ENCODE results near the gene SAP30BP. TPM values are rescaled to one million over a fixed set of nuclear protein-coding genes. Genes with fewer than 3 reads are reported as not detected.

The SAP30BP gene
- total RNA-seq, 2 experiments from 2014 or later = 112 to 113 TPM

- H3K27me3 Mint-ChIP-seq = peaks cover 13% of the 10 kb centered on the region
- peaks cover 4% of the 10 kb centered on the region for H3K4me1 Mint-ChIP-seq
- no peaks in the 10 kb centered on the region for H3K36me3 Mint-ChIP-seq
- H3K9me3 Mint-ChIP-seq = no peaks in the 10 kb centered on the region
- H3K27ac Mint-ChIP-seq = no peak overlapping the region
- POLR2A ChIA-PET = no interaction called here
- ATAC-seq (ENCODE audit: low read depth) (no peak), DNase-seq (no peak)
- H3K4me3 Mint-ChIP-seq = no peak overlapping the region
These were observed 57.2 kb downstream of the SAP30BP start for GRCh38 chr17:75724016-75725003.

GRCh38 chr17:75725504-75725903 lies 58.4 kb downstream of the SAP30BP start:
- Mint-ChIP-seq H3K36me3 (no peaks in the 10 kb centered on the region), H3K27me3 (peaks cover 1% of the 10 kb centered on the region), H3K9me3 (no peaks in the 10 kb centered on the region), H3K4me1 (peaks cover 2% of the 10 kb centered on the region), H3K27ac (no peak overlapping the region), H3K4me3 (no peak overlapping the region)
- DNase-seq = no peak
- ATAC-seq (ENCODE audit: low read depth) = no peak
- POLR2A ChIA-PET = no interaction called here

GRCh38 chr17:75727391-75727790 lies 60.3 kb downstream of the SAP30BP start:
- Mint-ChIP-seq H3K4me1 (no peaks in the 10 kb centered on the region), H3K27me3 (no peaks in the 10 kb centered on the region), H3K27ac (no peak overlapping the region), H3K4me3 (no peak overlapping the region), H3K9me3 (no peaks in the 10 kb centered on the region), H3K36me3 (no peaks in the 10 kb centered on the region)
- POLR2A ChIA-PET = no interaction called here
- ATAC-seq (ENCODE audit: low read depth) (no peak), DNase-seq (no peak)

GRCh38 chr17:75729351-75729750 lies 62.2 kb downstream of the SAP30BP start:
- POLR2A ChIA-PET = interaction anchor here (0.8 kb wide), 1 partner anchor 9 kb away, joined by 4 read pairs; no protein-coding TSS in a partner anchor
- H3K27me3 Mint-ChIP-seq = no peaks in the 10 kb centered on the region
- H3K36me3 Mint-ChIP-seq = no peaks in the 10 kb centered on the region
- H3K4me3 Mint-ChIP-seq = no peak overlapping the region
- no peaks in the 10 kb centered on the region for H3K4me1 Mint-ChIP-seq
- DNase-seq (no peak), ATAC-seq (ENCODE audit: low read depth) (no peak)
- no peaks in the 10 kb centered on the region for H3K9me3 Mint-ChIP-seq
- no peak overlapping the region for H3K27ac Mint-ChIP-seq

GRCh38 chr17:75730065-75730464 lies 62.9 kb downstream of the SAP30BP start:
- ATAC-seq (ENCODE audit: low read depth) = no peak
- H3K4me3 Mint-ChIP-seq = no peak overlapping the region
- no peaks in the 10 kb centered on the region for H3K9me3 Mint-ChIP-seq
- H3K27ac Mint-ChIP-seq = no peak overlapping the region
- DNase-seq = no peak
- H3K36me3 Mint-ChIP-seq = no peaks in the 10 kb centered on the region
- POLR2A ChIA-PET = interaction anchor here (0.8 kb wide), 1 partner anchor 8 kb away, joined by 4 read pairs; no protein-coding TSS in a partner anchor
- H3K4me1 Mint-ChIP-seq = peaks cover 5% of the 10 kb centered on the region
- H3K27me3 Mint-ChIP-seq = no peaks in the 10 kb centered on the region

- no peaks in the 10 kb centered on the region for H3K27me3 Mint-ChIP-seq
- H3K36me3 Mint-ChIP-seq = no peaks in the 10 kb centered on the region
- no peak overlapping the region for H3K27ac Mint-ChIP-seq
- H3K4me1 Mint-ChIP-seq = peaks cover 5% of the 10 kb centered on the region
- no peaks in the 10 kb centered on the region for H3K9me3 Mint-ChIP-seq
- POLR2A ChIA-PET = no interaction called here
- no peak for DNase-seq
- no peak overlapping the region for H3K4me3 Mint-ChIP-seq
- no peak for ATAC-seq (ENCODE audit: low read depth)
These were observed 64.1 kb downstream of the SAP30BP start for GRCh38 chr17:75731086-75731715.

GRCh38 chr17:75731716-75732498 lies 64.8 kb downstream of the SAP30BP start:
- H3K4me1 Mint-ChIP-seq = peaks cover 5% of the 10 kb centered on the region
- no peak overlapping the region for H3K27ac Mint-ChIP-seq
- ATAC-seq (ENCODE audit: low read depth) (no peak), DNase-seq (no peak)
- no peaks in the 10 kb centered on the region for H3K27me3 Mint-ChIP-seq
- H3K4me3 Mint-ChIP-seq = no peak overlapping the region
- no peaks in the 10 kb centered on the region for H3K36me3 Mint-ChIP-seq
- POLR2A ChIA-PET = no interaction called here
- H3K9me3 Mint-ChIP-seq = no peaks in the 10 kb centered on the region

- H3K4me3 Mint-ChIP-seq = no peak overlapping the region
- no peaks in the 10 kb centered on the region for H3K27me3 Mint-ChIP-seq
- DNase-seq (no peak), ATAC-seq (ENCODE audit: low read depth) (no peak)
- POLR2A ChIA-PET = interaction anchor here (0.6 to 0.7 kb wide), 2 partner anchors 156 to 788 kb away, joined by 3 to 4 read pairs; no protein-coding TSS in a partner anchor
- H3K36me3 Mint-ChIP-seq = no peaks in the 10 kb centered on the region
- no peak overlapping the region for H3K27ac Mint-ChIP-seq
- H3K9me3 Mint-ChIP-seq = no peaks in the 10 kb centered on the region
- H3K4me1 Mint-ChIP-seq = peaks cover 11% of the 10 kb centered on the region
These were observed 66.3 kb downstream of the SAP30BP start for GRCh38 chr17:75733471-75733870.

- no peak for DNase-seq
- Mint-ChIP-seq H3K4me3 (peak overlapping the region; percentile 42), H3K4me1 (peaks cover 11% of the 10 kb centered on the region), H3K27ac (no peak overlapping the region), H3K36me3 (no peaks in the 10 kb centered on the region), H3K9me3 (no peaks in the 10 kb centered on the region), H3K27me3 (no peaks in the 10 kb centered on the region)
- POLR2A ChIA-PET = no interaction called here
- ATAC-seq (ENCODE audit: low read depth) = no peak
These were observed 67.6 kb downstream of the SAP30BP start for GRCh38 chr17:75734674-75735294.

- H3K4me1 Mint-ChIP-seq = peaks cover 11% of the 10 kb centered on the region
- no peaks in the 10 kb centered on the region for H3K36me3 Mint-ChIP-seq
- no peak for DNase-seq
- POLR2A ChIA-PET = interaction anchor here (0.6 kb wide), 1 partner anchor 91 kb away, joined by 5 read pairs; no protein-coding TSS in a partner anchor
- no peaks in the 10 kb centered on the region for H3K27me3 Mint-ChIP-seq
- no peaks in the 10 kb centered on the region for H3K9me3 Mint-ChIP-seq
- no peak overlapping the region for H3K27ac Mint-ChIP-seq
- no peak overlapping the region for H3K4me3 Mint-ChIP-seq
- no peak for ATAC-seq (ENCODE audit: low read depth)
These were observed 69.2 kb downstream of the SAP30BP start for GRCh38 chr17:75736173-75736835.

- peak overlapping the region; percentile 92 for H3K27ac Mint-ChIP-seq
- DNase-seq (no peak), ATAC-seq (ENCODE audit: low read depth) (no peak)
- H3K4me3 Mint-ChIP-seq = no peak overlapping the region
- no peaks in the 10 kb centered on the region for H3K36me3 Mint-ChIP-seq
- POLR2A ChIA-PET = interaction anchor here (0.6 to 1.8 kb wide), 8 partner anchors 8 to 104 kb away, joined by 3 to 10 read pairs (median 4); partner anchors contain the start of genes ITGB4, RECQL5 and SAP30BP
- peaks cover 11% of the 10 kb centered on the region for H3K4me1 Mint-ChIP-seq
- no peaks in the 10 kb centered on the region for H3K27me3 Mint-ChIP-seq
- H3K9me3 Mint-ChIP-seq = no peaks in the 10 kb centered on the region
These were observed 70.2 kb downstream of the SAP30BP start for GRCh38 chr17:75737133-75737962.

Data from activated naive CD8-positive, alpha-beta T cell treated with anti-CD3 and anti-CD28 coated beads, Interleukin-2, amount 10 ng/mL, durations not matched to agents 7 days and 5 days (primary cell).